Measurements from ENCODE around the gene ATG4B.

DNA sequence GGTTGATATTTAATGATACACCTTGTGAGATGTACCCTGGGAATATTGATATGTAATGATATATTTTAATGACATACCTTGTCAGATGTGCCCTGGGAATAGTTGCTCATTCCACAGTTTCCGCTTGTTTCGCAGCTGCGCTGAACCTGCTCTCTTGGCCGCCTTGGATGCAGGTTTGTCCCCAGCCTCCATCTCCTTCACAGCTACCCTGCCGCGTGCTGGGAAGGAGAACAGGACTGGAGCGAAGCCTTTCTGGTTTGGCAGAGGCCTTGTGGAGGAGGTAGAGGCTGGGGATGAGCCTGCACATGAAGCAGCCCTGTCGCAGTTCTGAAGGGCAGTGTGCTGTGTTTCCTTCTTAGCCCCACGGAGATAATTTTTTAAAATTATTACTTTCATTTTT, 14.6 kb downstream of the ATG4B start:
- no peak for TF ChIP-seq POLR2AphosphoS5 (IDR thresholded peaks at IDR 0.05)
- no peak for TF ChIP-seq CTCF (IDR thresholded peaks at IDR 0.05)
- TF ChIP-seq POLR2A (IDR thresholded peaks at IDR 0.05), result no peak
